HG03139 (cell line): ENCODE measurements around the gene CTNNA3.

Experiments used
- ATAC-seq: cut with Tn5 transposase; IDR thresholded peaks from one replicate; pipeline ENCODE4 v1.9.1; 2021; ENCODE audit not compliant: unreplicated experiment

Gene CTNNA3

DNA sequence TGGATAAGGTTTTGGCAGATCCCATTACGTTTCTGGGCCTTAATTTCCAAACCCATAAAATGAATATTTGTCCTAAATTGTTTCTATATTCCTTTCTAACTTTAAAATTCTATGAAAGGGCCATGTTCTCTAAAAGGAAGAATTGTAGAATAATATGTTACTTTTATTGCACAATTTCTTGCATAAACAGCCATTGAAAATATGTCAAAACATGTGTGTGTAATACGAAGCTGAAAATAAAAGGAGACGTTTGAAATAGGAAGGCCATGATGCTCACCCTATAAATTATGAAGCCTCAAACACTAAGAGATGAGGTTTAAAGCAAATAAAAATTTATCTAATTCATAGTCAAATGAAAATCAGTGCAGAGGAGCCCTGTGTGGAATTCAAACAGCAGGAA lies 915.2 kb downstream of the CTNNA3 start:
- ATAC-seq = no peak

- no peak for ATAC-seq
These were observed 917.6 kb downstream of the CTNNA3 start for GRCh38 chr10:66778351-66778750.

DNA sequence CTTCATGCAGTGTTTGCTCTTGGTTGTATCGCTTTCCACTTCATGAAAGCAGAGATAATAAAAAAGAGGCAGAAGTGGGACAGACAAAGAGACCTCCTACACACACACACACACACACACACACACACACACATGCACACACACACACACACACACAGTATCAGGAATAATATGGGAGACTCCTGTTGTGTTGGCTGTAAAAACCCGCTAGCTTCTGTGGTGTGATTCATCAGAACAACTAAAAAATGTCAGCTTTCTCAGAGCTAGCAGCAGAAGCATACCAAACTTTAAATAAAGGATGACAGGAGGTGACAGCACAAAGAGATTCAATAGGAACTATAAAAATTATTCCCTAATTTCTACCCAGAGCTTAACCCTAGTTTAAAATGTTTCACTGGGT lies 918.3 kb downstream of the CTNNA3 start:
- ATAC-seq = no peak

- ATAC-seq = no peak
These were observed 922.5 kb downstream of the CTNNA3 start for GRCh38 chr10:66773472-66773817.

DNA sequence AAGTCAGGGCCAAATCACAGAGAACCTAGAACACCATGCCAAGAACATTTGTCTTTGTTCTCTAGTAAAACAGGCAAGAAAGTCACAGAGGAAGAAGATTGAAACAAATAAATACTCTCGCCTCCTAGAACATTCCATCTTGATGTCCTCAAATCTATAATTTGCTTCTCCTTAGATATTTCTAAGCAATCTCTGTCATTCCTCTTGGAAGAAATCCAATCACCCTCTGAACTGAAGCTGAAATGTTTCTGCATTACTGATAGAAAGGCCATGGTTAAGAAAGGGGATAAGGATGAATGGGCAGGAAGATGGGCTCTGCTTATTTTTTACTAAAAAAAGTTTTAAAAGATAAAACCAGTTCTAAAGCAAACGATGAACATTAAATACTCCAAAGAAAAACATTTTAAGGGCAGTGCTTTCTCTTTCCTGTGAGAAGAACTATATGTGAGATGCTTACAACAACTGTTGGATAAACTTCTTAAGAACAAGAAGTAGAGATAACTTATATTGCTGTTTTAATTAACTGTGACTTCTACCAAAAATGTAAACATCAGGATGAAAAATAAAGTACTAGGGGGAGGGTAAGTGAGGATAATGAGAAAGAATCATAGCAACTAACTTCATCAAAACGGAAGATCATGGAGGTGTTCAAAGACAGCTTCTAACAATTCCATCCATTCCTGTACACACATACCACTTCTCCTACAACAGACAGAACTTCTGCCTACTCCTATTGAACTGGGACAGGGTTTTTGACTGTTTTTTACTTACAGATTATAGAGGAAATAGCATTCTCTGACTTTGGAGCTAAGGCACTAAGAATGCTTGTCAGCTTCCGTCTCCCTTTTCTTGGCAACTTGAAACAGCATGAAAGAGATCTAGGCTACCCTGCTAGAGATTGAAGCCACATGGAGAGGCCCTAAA lies 923.2 kb downstream of the CTNNA3 start:
- ATAC-seq = no peak

DNA sequence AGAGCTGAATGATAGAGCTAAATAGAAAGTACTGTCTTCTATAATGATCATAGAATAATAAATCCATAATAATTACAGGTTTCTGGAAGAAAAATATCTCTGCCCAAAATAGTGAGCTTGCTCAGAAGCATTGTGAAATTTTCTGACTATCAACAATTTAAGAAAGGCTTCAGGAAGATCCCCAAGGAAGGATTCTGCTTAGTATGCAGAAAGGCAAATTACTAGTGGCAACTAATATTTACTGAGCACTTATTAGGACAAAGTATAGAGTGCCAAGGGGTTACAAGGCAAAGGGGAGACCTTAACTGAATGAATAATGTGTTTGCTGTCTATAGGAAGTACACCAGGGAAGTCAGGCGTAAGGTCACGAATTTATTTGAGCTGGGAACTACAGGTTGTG lies 928.3 kb downstream of the CTNNA3 start:
- ATAC-seq = no peak

DNA sequence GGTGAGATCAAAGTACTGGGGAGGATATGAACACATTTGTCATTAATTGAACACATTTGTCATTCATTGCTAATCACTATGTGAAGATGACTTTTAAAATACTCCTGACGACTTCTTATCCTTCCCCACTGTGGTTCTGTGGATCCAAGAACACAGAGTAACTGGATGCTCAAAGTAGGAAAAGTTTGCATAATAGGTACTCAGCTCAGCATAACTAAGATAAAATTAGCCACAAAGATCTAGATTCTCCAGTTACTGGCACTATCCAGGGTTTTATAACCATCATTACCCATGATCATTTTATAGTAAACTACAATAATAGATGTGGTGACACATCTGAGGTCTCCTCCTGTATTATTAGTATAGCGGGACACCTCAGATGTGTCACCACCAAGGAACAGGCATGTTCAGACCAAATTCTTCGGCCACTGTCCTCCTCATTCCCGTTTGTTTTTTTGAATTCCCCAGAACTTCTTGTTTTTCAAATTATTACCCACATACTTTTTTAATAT lies 933.7 kb downstream of the CTNNA3 start:
- ATAC-seq = no peak

DNA sequence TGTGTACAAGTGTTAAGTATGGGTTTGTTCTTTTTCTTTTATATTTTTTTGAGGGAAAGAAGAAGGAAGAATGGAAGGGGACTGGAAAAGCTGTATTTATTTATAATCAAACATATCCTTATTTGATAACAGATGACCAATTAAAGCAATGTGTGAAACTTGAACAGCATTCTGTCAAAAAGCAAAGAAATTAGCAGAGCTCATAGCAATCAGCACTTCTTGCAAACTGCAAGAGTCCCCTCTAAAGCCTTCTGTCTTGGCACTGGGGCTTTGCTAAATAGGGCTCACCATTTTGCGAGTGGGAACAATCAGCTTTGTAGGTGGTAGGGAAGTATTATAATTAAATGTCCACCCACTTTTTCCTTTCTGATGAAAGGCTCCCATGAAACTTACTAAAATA lies 935.1 kb downstream of the CTNNA3 start:
- no peak for ATAC-seq

- no peak for ATAC-seq
These were observed 940.5 kb downstream of the CTNNA3 start for GRCh38 chr10:66755474-66755873.

- no peak for ATAC-seq
These were observed 943.3 kb downstream of the CTNNA3 start for GRCh38 chr10:66752714-66753113.

- ATAC-seq = no peak
These were observed 947.8 kb downstream of the CTNNA3 start for GRCh38 chr10:66748217-66748616.

GRCh38 chr10:66747451-66747850 lies 948.5 kb downstream of the CTNNA3 start:
- ATAC-seq = no peak

- no peak for ATAC-seq
These were observed 949.3 kb downstream of the CTNNA3 start for GRCh38 chr10:66746711-66747110.

GRCh38 chr10:66746246-66746645 lies 949.7 kb downstream of the CTNNA3 start:
- ATAC-seq = no peak

- no peak for ATAC-seq
These were observed 951.1 kb downstream of the CTNNA3 start for GRCh38 chr10:66744915-66745314.

- no peak for ATAC-seq
These were observed 958.8 kb downstream of the CTNNA3 start for GRCh38 chr10:66737241-66737640.

GRCh38 chr10:66723608-66724400 lies 972.2 kb downstream of the CTNNA3 start:
- ATAC-seq = no peak

GRCh38 chr10:66719483-66719882 lies 976.5 kb downstream of the CTNNA3 start:
- ATAC-seq = no peak

- no peak for ATAC-seq
These were observed 978.6 kb downstream of the CTNNA3 start for GRCh38 chr10:66717231-66717981.

- no peak for ATAC-seq
These were observed 981.3 kb downstream of the CTNNA3 start for GRCh38 chr10:66714741-66715140.

GRCh38 chr10:66713387-66713786 lies 982.6 kb downstream of the CTNNA3 start:
- ATAC-seq = no peak
